LNCaP clone FGC (cell line): ENCODE results near the gene GSK3B.

Experiments
- DNase-seq: peaks from one replicate; pipeline ENCODE4 v3.0.0-alpha.2; 2011; ENCODE audit warnings: low read depth
- H3K4me3 ChIP-seq: 2 replicates; pipeline ENCODE4 v1.5.1; 2011; ENCODE audit warnings: mild to moderate bottlenecking, low read depth, low read length, control low read depth
- CTCF ChIP-seq: IDR thresholded peaks from 2 replicates; pipeline ENCODE4 v1.5.1; 2012; ENCODE audit warnings: mild to moderate bottlenecking; ENCODE audit not compliant: control insufficient read depth, insufficient read depth; ENCODE audit errors: extremely low read depth

GSK3B gene

DNA sequence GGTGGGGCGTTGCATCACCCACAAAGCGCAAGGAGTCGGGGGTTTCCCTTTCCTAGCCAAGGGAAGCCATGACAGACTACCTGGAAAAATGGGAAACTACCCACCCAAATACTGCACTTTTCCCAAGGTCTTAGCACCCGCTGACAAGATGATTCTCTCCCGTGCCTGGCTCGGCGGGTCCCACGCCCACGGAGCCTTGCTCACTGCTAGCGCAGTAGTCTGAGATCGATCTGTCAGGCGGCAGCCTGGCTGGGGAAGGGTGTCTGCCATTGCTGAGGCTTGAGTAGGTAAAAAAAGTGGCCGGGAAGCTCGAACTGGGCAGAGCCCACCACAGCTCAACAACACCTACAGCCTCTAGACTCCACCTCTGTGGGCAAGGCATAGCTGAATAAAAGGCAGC, 112.9 kb downstream of the GSK3B start:
- H3K4me3 ChIP-seq: peak overlapping the region; percentile 5
- no peak for DNase-seq
- TF ChIP-seq CTCF: no peak

DNA sequence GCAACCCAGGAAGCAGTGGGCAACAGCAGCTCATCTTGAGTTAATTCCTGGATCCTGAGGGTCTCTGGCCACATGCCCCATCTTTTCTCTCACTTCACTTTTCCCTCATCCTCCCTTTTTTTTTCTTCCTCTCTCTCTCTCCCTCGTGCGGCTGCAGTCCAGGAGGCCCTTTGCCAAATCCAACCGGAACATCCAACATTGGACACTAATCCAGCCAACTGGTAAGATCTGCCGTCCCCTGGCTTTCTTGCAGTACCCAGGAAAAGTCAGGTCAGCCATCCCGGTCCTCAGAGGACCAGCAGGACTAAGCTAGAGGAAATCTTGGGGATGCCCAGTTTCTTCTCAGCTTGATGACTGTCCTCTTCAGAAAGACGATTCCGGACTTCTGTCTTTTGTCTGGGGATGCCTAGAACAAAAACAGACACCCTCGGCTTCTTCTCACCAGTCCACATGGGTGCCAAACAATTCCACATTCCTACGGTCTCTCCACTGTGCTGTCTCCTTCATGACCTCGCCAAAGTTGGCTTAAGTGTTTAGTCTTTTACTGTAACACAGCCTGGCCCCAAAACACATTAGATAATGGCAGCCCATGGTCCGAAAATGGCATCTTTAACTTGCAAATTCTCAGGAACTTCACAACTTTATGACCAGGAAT, 115.6 kb downstream of the GSK3B start:
- DNase-seq: no peak
- no peak overlapping the region for H3K4me3 ChIP-seq
- TF ChIP-seq CTCF: no peak

DNA sequence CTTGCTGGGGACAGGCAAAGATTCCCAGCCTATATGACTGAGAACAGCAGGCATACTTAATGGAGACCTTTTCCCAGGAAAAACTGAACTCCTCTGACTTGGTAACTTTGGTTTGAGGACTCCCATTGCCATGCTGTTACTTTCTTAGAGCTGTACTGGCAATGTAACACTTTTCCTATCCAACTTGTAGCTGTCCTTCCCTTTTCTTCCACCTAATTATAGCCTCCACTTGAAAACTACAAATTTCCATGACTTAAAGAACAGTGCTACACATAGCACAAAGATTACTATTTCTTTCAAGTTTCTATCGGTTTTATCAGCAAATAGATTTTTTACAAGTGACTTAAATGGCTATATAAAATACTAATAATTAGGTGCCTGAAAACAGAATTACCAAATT, 116.9 kb downstream of the GSK3B start:
- no peak overlapping the region for H3K4me3 ChIP-seq
- no peak for TF ChIP-seq CTCF
- no peak for DNase-seq

- DNase-seq: no peak
- no peak overlapping the region for H3K4me3 ChIP-seq
- TF ChIP-seq CTCF: no peak
These were observed 118.0 kb downstream of the GSK3B start for GRCh38 chr3:119976214-119976613.

- no peak for DNase-seq
- TF ChIP-seq CTCF: no peak
These were observed 119.6 kb downstream of the GSK3B start for GRCh38 chr3:119974656-119975055.

GRCh38 chr3:119973018-119973646, 121.1 kb downstream of the GSK3B start:
- no peak overlapping the region for H3K4me3 ChIP-seq
- DNase-seq: no peak
- TF ChIP-seq CTCF: no peak

More at GRCh38 chr3:119974656-119975055, 119.6 kb downstream of the GSK3B start:
- no peak overlapping the region for H3K4me3 ChIP-seq

DNA sequence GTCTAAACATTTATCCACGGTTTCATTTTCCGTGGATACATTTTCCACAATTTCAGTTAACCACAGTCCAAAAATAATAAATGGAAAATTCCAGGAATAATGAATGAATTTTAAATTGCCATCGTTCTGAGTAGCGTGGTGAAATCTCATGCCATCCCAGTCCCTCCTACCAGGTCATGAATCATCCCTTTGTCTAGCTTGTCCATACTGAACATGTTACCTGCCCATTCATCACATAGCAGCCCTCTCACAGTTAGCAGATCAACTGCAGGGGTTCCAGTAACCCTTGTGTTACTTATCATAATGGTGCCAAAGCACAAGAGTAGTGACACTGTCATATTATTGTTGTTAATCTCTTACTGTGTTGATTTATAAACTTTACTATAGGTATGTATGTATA, 124.5 kb downstream of the GSK3B start:
- no peak for DNase-seq
- no peak overlapping the region for H3K4me3 ChIP-seq
- TF ChIP-seq CTCF: no peak
